Skeletal muscle cell (primary cell): ENCODE results near the gene NCKAP5L.

Experiments used
- DNase-seq: peaks from one replicate; pipeline ENCODE4 v3.0.0-alpha.2; 2010; ENCODE audit warnings: low read depth
- H3K4me3 ChIP-seq: 2 replicates; pipeline ENCODE4 v1.5.1; 2011; ENCODE audit warnings: low read depth, mild to moderate bottlenecking, control low read depth, low read length, moderate library complexity

Gene NCKAP5L

GRCh38 chr12:49750996-49751393 is 77.2 kb downstream of the NCKAP5L start:
- no peak overlapping the region for H3K4me3 ChIP-seq
- DNase-seq: no peak

- peak; percentile 50 for DNase-seq
- no peak overlapping the region for H3K4me3 ChIP-seq
Measured at GRCh38 chr12:49750027-49750995, 77.9 kb downstream of the NCKAP5L start.

- no peak for DNase-seq
- no peak overlapping the region for H3K4me3 ChIP-seq
Measured at GRCh38 chr12:49748800-49749199, 79.4 kb downstream of the NCKAP5L start.

- no peak for DNase-seq
- H3K4me3 ChIP-seq: no peak overlapping the region
Measured at GRCh38 chr12:49748306-49748705, 79.9 kb downstream of the NCKAP5L start.

GRCh38 chr12:49744363-49744885 is 83.8 kb downstream of the NCKAP5L start:
- H3K4me3 ChIP-seq: no peak overlapping the region
- DNase-seq: no peak

- peak overlapping the region; percentile 87 for H3K4me3 ChIP-seq
- DNase-seq: peak; percentile 57
Measured at GRCh38 chr12:49741882-49742620, 86.2 kb downstream of the NCKAP5L start.
